ENCODE measurements around the gene ZBTB40.

ZBTB40 gene

DNA sequence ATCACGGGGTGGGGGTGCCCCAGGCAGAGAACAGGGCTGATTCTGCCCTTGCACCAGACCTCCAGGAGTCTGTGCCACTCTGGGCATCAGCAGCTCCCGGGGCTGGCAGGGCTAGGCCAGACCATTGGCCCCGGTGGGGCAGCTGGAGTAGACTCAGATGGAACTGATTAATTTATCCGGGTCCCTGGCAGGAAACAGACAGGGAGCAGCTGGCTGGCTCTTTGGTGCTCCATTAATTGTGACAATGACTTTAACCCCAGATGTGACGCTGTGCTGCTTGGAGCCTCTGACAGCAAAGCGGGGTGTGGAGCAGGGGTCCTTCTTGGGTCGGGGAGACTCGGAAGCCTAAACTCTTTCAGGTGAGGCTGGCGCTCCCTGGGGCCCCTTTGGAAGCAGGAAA, 121.2 kb downstream of the ZBTB40 start:
- Histone ChIP-seq H3K4me3 (ENCODE audit: low read length in 2 of 2) (no peak overlapping the region), H3K27ac (ENCODE audit: low read depth in 2 of 2, low read length in 2 of 2) (no peak overlapping the region), H3K36me3 (ENCODE audit: control insufficient read depth in 2 of 2, insufficient read depth in 2 of 2, low read length in 2 of 2) (no peaks in the 10 kb centered on the region), H3K27me3 (ENCODE audit: control insufficient read depth in 2 of 2, insufficient read depth in 2 of 2, low read length in 2 of 2) (peaks cover 5% of the 10 kb centered on the region in 2 donors), H3K4me1 (ENCODE audit: control insufficient read depth in 2 of 2, insufficient read depth in 2 of 2, low read length in 2 of 2) (no peaks in the 10 kb centered on the region), H3K9ac (ENCODE audit: low read depth in 1 of 2, low read length in 2 of 2) (no peak overlapping the region), H3K9me3 (ENCODE audit: control insufficient read depth in 2 of 2, low read length in 2 of 2) (peaks cover 0 to under 1% of the 10 kb centered on the region in 2 donors)

DNA sequence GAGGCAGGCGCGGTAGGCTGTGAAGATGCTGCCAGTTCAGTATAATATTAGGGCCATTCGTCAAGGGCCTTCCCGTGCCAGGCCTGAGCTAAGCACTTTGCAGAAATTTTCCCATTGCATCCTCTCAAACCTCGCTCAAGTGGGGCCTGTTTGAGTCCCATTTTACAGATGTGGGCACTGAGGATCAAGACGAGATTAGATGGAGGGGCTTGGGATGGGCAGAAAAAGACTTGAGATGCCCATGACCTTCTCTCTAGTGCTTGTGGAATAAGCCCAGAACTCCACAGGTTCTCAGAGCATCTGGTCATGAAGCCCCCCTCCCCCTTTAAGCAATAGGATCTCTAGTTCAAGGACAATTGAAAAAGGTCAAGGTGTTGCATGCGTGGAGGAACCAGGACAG, 121.6 kb downstream of the ZBTB40 start:
- Histone ChIP-seq H3K4me1 (ENCODE audit: control insufficient read depth in 2 of 2, insufficient read depth in 2 of 2, low read length in 2 of 2) (no peaks in the 10 kb centered on the region), H3K36me3 (ENCODE audit: control insufficient read depth in 2 of 2, insufficient read depth in 2 of 2, low read length in 2 of 2) (no peaks in the 10 kb centered on the region), H3K27ac (ENCODE audit: low read depth in 2 of 2, low read length in 2 of 2) (no peak overlapping the region), H3K9me3 (ENCODE audit: control insufficient read depth in 2 of 2, low read length in 2 of 2) (peaks cover 0 to 3% of the 10 kb centered on the region in 2 donors), H3K9ac (ENCODE audit: low read depth in 1 of 2, low read length in 2 of 2) (no peak overlapping the region), H3K27me3 (ENCODE audit: control insufficient read depth in 2 of 2, insufficient read depth in 2 of 2, low read length in 2 of 2) (peaks cover 5% of the 10 kb centered on the region in 2 donors), H3K4me3 (ENCODE audit: low read length in 2 of 2) (no peak overlapping the region)

DNA sequence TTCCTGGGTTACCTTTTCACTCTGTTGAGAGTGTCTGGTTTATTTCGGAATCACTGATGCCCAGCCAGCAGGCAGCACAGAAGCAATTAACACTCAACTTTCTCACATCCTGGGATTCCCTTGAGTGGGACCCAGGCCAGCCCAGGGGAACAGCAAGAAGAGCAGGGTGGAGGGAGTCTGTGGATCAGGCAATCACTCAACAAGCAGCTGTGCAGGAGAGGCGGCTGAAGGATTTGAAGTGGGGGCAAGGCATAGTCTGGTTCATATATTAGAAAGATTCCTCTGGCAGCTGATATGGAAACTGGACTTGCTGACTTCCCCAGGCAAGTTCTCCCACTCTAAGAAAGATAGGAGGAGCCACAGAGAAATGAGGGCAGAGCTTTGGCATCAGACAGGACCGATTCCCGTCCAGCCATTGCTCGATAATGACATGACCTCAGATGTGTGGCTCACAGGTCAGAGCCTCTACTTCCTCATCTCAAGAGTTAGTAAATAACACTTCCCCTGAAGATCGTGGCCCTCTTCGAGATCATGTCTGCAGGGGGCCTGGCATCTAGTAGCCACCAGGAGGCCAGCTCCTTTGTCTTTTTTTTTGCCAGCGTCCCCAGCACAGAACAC, 124.0 kb downstream of the ZBTB40 start:
- H3K4me3 ChIP-seq (ENCODE audit: low read length in 2 of 2): no peak overlapping the region
- H3K36me3 ChIP-seq (ENCODE audit: control insufficient read depth in 2 of 2, insufficient read depth in 2 of 2, low read length in 2 of 2): no peaks in the 10 kb centered on the region
- H3K4me1 ChIP-seq (ENCODE audit: control insufficient read depth in 2 of 2, insufficient read depth in 2 of 2, low read length in 2 of 2): no peaks in the 10 kb centered on the region
- no peak overlapping the region for H3K27ac ChIP-seq (ENCODE audit: low read depth in 2 of 2, low read length in 2 of 2)
- H3K27me3 ChIP-seq (ENCODE audit: control insufficient read depth in 2 of 2, insufficient read depth in 2 of 2, low read length in 2 of 2): peaks cover 0 to 4% of the 10 kb centered on the region in 2 donors
- H3K9ac ChIP-seq (ENCODE audit: low read depth in 1 of 2, low read length in 2 of 2): no peak overlapping the region
- H3K9me3 ChIP-seq (ENCODE audit: control insufficient read depth in 2 of 2, low read length in 2 of 2): peaks cover 0 to 3% of the 10 kb centered on the region in 2 donors

DNA sequence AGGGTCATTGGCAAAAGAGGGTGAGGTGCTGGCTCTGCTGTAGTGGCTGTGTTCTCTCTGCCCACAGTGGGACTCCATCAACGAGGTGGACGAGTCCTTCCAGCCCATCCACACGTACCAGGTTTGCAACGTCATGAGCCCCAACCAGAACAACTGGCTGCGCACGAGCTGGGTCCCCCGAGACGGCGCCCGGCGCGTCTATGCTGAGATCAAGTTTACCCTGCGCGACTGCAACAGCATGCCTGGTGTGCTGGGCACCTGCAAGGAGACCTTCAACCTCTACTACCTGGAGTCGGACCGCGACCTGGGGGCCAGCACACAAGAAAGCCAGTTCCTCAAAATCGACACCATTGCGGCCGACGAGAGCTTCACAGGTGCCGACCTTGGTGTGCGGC, 124.5 kb downstream of the ZBTB40 start:
- Histone ChIP-seq H3K9ac (ENCODE audit: low read depth in 1 of 2, low read length in 2 of 2) (no peak overlapping the region), H3K36me3 (ENCODE audit: control insufficient read depth in 2 of 2, insufficient read depth in 2 of 2, low read length in 2 of 2) (no peaks in the 10 kb centered on the region), H3K9me3 (ENCODE audit: control insufficient read depth in 2 of 2, low read length in 2 of 2) (peaks cover 0 to 3% of the 10 kb centered on the region in 2 donors), H3K27ac (ENCODE audit: low read depth in 2 of 2, low read length in 2 of 2) (no peak overlapping the region), H3K4me3 (ENCODE audit: low read length in 2 of 2) (no peak overlapping the region), H3K27me3 (ENCODE audit: control insufficient read depth in 2 of 2, insufficient read depth in 2 of 2, low read length in 2 of 2) (peaks cover 0 to 4% of the 10 kb centered on the region in 2 donors), H3K4me1 (ENCODE audit: control insufficient read depth in 2 of 2, insufficient read depth in 2 of 2, low read length in 2 of 2) (no peaks in the 10 kb centered on the region)

DNA sequence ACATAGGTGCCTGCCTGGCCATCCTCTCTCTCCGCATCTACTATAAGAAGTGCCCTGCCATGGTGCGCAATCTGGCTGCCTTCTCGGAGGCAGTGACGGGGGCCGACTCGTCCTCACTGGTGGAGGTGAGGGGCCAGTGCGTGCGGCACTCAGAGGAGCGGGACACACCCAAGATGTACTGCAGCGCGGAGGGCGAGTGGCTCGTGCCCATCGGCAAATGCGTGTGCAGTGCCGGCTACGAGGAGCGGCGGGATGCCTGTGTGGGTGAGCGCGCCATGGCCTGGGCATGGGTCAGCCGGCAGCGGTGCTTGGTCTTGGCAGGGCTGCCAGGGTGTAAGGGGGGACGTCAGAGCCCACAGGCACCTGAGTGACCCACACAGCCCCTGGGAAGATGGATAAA, 125.0 kb downstream of the ZBTB40 start:
- no peaks in the 10 kb centered on the region for H3K27me3 ChIP-seq (ENCODE audit: control insufficient read depth in 2 of 2, insufficient read depth in 2 of 2, low read length in 2 of 2)
- no peak overlapping the region for H3K27ac ChIP-seq (ENCODE audit: low read depth in 2 of 2, low read length in 2 of 2)

DNA sequence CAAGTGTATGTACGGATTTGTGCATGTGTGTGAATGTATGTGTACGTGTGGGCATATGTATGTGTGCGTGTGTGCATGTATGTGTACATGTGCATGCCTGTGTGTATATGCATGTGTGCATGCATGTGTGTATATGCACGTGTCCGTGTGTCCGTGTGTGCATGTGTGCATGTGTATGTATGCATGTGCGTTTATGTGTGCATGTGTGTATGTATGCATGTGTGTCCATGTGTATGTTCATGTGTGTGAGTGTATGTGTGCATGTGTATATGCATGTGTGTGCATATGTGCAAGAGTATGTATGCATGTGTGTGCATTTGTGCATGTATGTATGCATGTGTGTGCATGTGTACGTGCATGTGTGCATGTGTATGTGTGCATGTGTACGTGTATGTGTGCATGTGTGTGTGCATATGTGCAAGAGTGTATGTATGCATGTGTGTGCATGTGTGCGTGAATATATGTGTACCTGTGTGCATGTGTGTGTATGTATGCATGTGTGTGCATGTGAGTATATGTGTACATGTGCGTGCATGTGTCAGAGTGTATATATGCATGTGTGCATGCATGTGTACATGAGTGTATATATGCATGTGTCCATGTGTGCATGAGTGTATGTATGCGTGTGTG, 127.2 kb downstream of the ZBTB40 start:
- H3K9me3 ChIP-seq (ENCODE audit: control insufficient read depth in 2 of 2, low read length in 2 of 2): peaks cover 0 to 3% of the 10 kb centered on the region in 2 donors
- H3K27ac ChIP-seq (ENCODE audit: low read depth in 2 of 2, low read length in 2 of 2): no peak overlapping the region
- no peaks in the 10 kb centered on the region for H3K27me3 ChIP-seq (ENCODE audit: control insufficient read depth in 2 of 2, insufficient read depth in 2 of 2, low read length in 2 of 2)
- H3K36me3 ChIP-seq (ENCODE audit: control insufficient read depth in 2 of 2, insufficient read depth in 2 of 2, low read length in 2 of 2): no peaks in the 10 kb centered on the region
- H3K9ac ChIP-seq (ENCODE audit: low read depth in 1 of 2, low read length in 2 of 2): no peak overlapping the region
- H3K4me1 ChIP-seq (ENCODE audit: control insufficient read depth in 2 of 2, insufficient read depth in 2 of 2, low read length in 2 of 2): no peaks in the 10 kb centered on the region
- H3K4me3 ChIP-seq (ENCODE audit: low read length in 2 of 2): no peak overlapping the region

More for the DNA sequence above, 125.0 kb downstream of the ZBTB40 start:
- Histone ChIP-seq H3K4me1 (ENCODE audit: control insufficient read depth in 2 of 2, insufficient read depth in 2 of 2, low read length in 2 of 2) (no peaks in the 10 kb centered on the region), H3K36me3 (ENCODE audit: control insufficient read depth in 2 of 2, insufficient read depth in 2 of 2, low read length in 2 of 2) (no peaks in the 10 kb centered on the region), H3K9me3 (ENCODE audit: control insufficient read depth in 2 of 2, low read length in 2 of 2) (peaks cover 0 to 3% of the 10 kb centered on the region in 2 donors), H3K9ac (ENCODE audit: low read depth in 1 of 2, low read length in 2 of 2) (no peak overlapping the region), H3K4me3 (ENCODE audit: low read length in 2 of 2) (no peak overlapping the region)

DNA sequence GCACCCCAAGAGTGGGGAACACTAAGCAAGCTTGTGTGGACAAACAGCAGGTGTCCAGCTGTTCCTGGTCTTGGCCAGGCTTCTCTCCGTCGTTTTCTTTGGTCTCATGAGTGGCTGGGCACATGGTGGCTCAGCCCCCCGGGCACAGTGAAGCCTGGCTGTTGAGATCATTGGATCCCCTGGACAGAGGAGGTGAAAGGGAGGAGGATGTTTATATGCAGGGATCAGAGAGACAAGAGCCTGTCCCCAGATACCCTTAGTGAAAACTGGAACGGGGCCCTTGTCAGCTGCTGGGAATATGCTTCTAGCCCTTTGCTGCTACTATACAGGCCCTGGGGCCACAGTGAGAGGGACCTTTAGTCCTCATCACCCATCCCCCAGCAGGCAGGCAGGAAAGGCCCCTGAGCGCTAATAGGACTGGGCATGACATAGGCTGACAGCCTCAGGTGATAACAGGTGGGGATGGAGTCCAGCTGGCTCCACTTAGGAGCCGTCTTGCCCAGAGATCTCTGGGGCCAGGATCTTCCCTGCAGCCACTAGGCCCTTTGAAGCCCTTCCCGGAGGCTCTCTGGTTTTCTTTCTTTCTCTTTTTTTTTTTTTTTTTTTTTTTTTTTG, 128.0 kb downstream of the ZBTB40 start:
- H3K27ac ChIP-seq (ENCODE audit: low read depth in 2 of 2, low read length in 2 of 2): no peak overlapping the region

More for the DNA sequence above, 128.0 kb downstream of the ZBTB40 start:
- Histone ChIP-seq H3K9ac (ENCODE audit: low read depth in 1 of 2, low read length in 2 of 2) (no peak overlapping the region), H3K27me3 (ENCODE audit: control insufficient read depth in 2 of 2, insufficient read depth in 2 of 2, low read length in 2 of 2) (no peaks in the 10 kb centered on the region), H3K9me3 (ENCODE audit: control insufficient read depth in 2 of 2, low read length in 2 of 2) (peaks cover 0 to 3% of the 10 kb centered on the region in 2 donors), H3K4me1 (ENCODE audit: control insufficient read depth in 2 of 2, insufficient read depth in 2 of 2, low read length in 2 of 2) (no peaks in the 10 kb centered on the region), H3K4me3 (ENCODE audit: low read length in 2 of 2) (no peak overlapping the region), H3K36me3 (ENCODE audit: control insufficient read depth in 2 of 2, insufficient read depth in 2 of 2, low read length in 2 of 2) (no peaks in the 10 kb centered on the region)
